Neural cell (in vitro differentiated cells): ENCODE measurements around the gene CRY2.

ENCODE experiments used
- CTCF ChIP-seq: fragments of 450-650 bp; IDR thresholded peaks from 2 replicates; pipeline ENCODE4 v1.5.1; 2014; ENCODE audit warnings: antibody characterized with exemption, mild to moderate bottlenecking, moderate library complexity; ENCODE audit not compliant: poor library complexity, severe bottlenecking
- EP300 ChIP-seq: fragments of 450-650 bp; conservative IDR thresholded peaks from 2 replicates; pipeline ENCODE4 v1.6.1; 2014; ENCODE audit warnings: antibody characterized with exemption, mild to moderate bottlenecking, moderate library complexity; ENCODE audit not compliant: poor library complexity, severe bottlenecking
- EZH2 ChIP-seq: fragments of 200-600, 300-800 bp; shearing (Covaris generic), sonication (generic); IDR thresholded peaks from 2 replicates; pipeline ENCODE4 v1.6.1; 2014; ENCODE audit warnings: antibody characterized with exemption, low read length, borderline replicate concordance, mild to moderate bottlenecking; ENCODE audit not compliant: insufficient read depth, poor library complexity, severe bottlenecking
- MXI1 ChIP-seq: fragments of 450-650 bp; conservative IDR thresholded peaks from 2 replicates; pipeline ENCODE4 v1.6.1; 2014; ENCODE audit warnings: antibody characterized with exemption, mild to moderate bottlenecking; ENCODE audit not compliant: poor library complexity, severe bottlenecking
- RAD21 ChIP-seq: fragments of 450-650 bp; conservative IDR thresholded peaks from 2 replicates; pipeline ENCODE4 v1.6.1; 2014; ENCODE audit warnings: antibody characterized with exemption, mild to moderate bottlenecking, moderate library complexity

- TF ChIP-seq EP300 = no peak
- no peak for TF ChIP-seq RAD21
- peak; percentile 43 for TF ChIP-seq CTCF
- no peak for TF ChIP-seq EZH2
- peak; percentile 76 for TF ChIP-seq MXI1
Observed at GRCh38 chr11:45804761-45805304, 42.4 kb upstream of the CRY2 start, which contains the start of gene SLC35C1.
